SIG-M5 (cell line): ENCODE results near the gene UACA.
A peak's percentile ranks its signal among the peaks of the same experiment; 100 is the strongest.
"Not testable (repeated sequence)": the region's sequence is repeated elsewhere in the genome, so short reads cannot be mapped to it uniquely, and the experiment has no call there.

Experiments
- DNase-seq: peaks from one replicate; lab custom pipeline; 2025; lab: John Stamatoyannopoulos, UW

Gene UACA

DNA sequence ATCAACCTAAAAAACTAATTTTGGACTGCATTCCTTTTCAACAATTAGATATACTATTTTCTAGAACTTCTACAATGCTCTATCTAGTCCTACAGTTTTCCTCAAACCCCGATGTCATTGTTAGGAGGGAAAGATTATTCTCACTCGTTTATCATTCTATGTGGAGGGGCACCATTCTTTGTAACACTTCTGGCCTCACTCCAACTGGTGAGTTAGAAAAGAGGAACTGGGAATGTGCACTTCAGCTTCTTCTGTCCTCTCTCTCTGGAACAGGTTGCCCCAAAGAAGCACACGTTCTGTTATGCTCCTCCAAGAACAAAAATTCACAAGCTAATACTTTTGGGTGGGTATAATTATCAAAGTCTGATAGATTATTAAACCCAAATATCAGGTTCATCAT, 137.9 kb downstream of the UACA start:
- peak; percentile 56 for DNase-seq

DNA sequence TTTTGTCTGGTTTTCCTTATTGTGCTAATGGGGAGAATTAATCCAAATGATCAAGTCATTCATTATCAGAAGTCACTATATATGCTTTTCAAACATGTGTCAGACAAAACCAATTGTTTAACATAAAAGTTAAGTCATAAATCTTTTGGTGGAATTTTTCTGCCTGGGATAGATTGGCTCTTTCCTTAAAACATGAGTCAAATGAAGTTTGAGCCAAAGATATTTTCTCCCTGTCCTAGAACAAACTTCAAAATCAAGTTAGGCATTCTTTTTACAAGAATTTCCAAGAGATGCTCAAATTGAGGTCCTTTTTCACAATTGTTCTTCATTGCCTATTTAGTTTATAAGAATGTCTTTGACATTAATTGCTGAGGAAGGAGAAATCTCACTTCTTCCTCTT, 138.3 kb downstream of the UACA start:
- no peak for DNase-seq

DNA sequence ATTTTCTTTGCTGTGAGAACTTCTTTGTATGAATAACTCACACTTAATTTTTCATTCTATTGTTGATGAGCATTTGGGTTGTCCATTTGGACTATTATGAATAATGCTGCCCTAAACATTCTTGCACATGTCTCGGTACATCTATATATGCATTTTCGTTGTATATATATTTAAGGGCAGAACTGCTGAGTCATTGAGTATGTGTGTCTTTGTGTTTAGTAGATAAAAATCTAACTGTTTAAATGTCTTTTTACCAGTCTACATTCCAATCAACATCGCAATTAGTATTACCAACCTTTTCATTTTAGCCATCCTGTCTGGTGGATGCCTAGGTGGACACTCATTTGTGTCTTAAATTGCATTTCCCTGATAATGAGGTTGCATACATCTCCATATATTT, 144.4 kb downstream of the UACA start:
- no peak for DNase-seq

DNA sequence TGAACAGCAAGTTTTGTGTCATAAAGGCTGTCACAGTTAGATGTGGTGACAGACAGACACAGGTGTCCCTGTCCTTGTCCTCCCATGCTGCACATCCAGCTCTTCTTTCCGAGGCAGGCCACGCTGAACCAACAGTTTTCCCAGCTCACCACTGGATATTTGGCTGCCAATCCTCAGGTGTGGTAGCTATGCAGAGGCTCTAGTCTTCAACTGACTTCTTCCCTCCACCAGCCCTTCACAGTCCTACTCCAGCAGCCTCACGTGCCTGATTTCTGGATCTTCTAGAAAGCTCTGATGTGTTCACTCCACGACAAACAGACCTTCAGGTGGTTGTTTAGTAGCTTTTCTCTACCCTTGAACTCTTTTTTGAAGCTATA, 145.5 kb downstream of the UACA start:
- DNase-seq: no peak

DNA sequence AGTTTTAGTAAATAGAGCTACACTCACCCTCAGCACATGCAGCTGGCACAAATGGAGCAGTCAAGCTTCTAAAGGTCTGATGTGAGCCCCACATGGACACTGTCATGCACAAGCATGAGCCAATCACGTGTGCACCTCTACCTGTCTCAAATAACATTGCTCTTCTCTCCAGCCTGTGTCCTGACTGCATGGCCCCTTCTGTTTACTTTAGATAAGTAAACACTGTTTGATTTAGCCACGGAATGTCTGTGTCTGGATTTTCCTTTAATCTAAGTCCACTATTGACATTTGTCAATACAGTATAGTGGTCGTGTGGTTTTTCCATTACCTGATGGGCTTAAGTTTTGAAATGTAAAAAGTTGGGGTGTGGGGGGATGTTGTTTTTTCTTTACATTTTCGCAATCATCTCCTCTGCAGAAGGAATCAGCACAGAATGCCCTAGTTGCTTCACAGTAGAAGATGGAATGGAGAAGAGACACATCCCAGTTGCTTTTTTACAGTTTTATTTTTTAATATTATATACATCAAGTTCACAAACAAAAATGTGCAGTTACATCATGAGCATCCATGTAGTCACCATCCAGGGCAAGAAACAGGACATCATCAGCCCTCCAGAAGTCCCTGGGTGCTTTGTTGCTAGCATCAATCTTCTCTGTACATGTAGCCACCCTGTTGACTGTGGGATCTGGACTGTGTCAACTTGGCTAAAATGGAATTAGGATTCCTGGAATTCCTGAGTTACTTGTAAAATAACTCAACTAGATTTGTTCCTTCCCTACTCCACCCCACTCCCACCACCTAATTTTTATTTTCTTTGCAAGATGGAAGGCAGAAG, 146.1 kb downstream of the UACA start:
- no peak for DNase-seq

DNA sequence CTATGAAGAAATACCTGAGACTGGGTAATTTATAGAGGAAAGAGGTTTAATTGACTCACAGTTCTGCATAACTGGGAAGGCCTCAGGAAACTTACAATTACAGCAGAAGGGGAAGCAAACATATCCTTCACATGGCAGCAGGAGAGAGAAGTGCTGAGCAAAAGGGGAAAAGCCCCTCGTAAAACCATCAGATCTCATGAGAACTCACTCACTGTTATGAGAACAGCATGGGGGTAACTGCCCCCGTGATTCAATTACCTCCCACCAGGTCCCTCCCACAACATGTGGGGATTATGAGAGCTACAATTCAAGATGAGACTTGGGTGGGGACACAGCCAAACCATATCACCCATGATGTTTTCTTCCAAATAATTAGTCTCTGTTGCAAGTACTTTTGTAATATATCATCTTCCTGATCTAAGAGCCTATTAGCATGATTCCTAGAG, 147.0 kb downstream of the UACA start:
- DNase-seq: not testable (repeated sequence)

DNA sequence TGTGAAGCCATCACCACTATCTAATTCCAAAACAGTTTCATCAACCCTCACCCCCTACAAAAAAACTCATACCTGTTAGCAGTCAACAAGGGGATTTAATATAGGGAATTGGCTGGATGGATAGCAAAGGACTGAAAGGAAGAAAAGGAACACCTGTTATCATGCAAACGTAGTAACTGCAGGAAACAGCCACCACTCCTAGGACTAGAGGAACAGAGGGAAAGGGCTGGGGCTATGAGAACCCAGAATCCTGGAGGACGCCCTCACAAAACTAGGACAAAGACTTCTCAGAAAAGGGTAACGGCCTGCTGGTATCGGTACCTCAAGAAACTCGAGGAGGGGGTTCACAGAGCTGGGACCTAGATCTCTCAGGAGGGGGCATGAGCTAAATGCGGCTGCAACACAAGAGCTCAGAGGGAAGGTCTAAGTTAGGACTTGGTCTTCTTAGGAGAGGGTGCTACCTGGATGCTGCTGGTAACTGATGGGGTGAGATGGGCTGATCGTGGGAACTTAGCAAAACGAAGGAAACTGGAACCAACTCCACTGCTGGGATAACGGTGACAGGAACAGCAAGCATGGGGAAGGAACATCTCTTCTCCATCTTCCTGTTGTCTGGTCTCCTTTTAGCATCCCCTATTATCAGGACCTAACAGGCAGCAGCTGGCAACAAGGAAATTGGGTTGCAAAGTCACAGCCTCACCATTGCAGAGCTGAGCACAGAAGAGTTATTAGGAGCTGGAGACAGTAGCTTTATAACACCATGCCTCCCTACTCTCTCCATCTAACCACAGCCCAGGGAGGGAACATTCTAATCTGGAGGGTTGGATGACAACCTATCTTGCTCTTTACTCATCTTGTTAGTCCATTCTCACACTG, 147.7 kb downstream of the UACA start:
- no peak for DNase-seq

DNA sequence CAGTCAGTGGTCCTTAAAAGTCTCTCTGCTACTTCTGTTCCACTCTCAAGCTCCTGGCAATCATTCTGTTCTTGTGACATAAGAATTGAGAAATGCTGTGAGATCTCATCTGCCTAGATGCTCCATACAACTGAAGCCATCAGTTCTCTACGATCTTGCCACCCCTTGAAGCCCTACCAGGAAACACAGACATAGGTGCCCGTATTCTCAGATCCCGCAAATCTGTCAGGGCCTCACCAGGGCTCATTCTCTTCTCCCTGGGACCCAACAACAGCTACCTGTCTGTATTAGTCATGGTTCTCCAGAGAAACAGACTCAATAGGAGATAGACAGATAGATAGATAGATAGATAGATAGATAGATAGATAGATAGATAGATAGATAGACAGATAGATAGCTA, 149.1 kb downstream of the UACA start:
- DNase-seq: no peak

DNA sequence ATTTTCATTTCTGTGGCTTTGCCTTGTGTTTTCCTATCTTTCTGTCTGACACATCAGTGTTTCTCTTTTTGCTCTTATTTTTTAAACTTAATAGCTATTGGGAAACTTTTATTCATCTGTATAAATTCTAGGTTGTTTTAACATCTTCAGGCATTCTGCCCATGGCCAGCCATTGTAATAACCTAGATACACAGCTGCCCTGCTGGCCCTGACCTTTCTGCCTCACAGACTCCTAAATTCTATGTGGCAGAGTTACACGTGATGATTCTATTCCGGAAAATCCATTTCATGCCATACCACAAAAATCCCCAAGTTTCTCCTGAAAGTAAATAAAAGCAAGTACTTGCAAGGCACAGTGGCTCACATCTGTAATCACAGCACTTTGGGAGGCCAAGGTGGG, 150.1 kb downstream of the UACA start:
- DNase-seq: no peak

DNA sequence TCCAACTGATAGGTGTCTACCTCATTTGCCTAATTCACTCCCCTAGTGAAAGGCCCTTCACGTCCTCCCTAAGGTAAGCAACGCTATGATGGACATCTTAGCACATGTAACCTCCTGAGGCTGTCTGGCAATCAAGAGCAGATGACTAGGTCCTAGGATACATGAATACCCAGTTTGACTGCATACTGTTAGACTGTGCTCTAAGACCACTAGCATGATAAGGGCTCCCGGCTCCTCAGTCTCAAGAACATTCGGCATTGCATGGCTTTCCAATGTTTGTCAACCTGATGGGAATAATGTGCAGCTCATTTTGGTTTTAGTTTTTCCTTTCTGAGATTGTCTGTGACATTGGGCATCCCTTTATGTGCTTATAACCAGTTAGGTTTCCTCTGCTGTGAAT, 152.1 kb downstream of the UACA start:
- DNase-seq: no peak

DNA sequence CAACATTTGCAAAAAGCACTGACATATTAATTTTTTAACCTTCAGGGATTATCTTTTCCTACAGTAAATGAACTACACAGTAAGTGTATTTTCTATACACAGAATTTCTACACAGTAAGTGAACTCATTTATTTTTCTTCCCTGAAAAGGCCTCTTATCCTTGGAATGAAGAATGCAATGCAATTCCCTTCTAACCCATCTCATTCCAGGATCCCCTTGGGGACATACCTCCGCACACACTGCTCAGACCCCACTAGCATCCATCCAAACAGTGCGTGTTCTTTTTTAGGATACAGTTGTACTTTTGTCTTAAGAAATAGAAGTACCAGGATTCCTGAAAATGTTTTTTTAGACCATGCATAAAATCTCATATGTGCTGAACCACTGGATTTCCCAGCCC, 152.8 kb downstream of the UACA start:
- no peak for DNase-seq

DNA sequence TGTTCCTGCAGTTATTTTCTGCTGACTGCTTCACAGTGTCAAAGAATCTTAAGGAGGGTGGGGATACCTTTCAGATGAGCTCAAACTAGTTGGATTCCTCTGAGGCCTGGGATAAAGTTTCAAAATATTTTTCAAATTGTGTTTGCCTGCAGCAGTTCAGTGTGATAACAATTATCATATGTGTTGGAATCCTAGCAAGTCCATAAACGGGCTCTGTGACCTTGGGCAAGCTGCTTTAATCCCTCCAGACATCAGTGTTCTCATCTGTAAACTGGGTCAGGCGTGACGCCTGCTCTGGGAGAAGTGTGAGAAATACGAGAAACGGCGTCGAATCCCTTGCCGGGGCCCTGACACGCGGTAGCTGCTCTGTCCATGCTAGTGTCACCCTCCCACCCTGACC, 153.5 kb downstream of the UACA start:
- no peak for DNase-seq

DNA sequence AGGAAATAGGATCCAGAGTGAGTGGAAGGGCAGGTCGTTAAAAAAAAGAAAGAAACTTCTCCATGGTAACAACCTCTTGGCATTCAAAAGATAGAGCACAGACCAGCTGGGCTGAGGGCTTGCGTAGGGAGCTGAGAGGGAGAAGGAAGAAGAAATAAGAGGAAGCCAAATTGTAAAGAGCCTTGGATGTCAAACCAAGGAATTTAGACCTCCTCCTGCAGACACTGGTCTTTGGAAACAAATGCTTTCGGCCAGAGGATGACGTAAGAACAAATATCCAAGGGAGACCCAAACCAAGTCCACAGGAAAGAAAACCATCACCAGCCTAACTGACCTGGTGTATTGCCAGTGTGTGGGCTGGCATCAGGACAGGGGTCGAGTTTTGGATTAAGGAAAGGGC, 155.2 kb downstream of the UACA start:
- no peak for DNase-seq

DNA sequence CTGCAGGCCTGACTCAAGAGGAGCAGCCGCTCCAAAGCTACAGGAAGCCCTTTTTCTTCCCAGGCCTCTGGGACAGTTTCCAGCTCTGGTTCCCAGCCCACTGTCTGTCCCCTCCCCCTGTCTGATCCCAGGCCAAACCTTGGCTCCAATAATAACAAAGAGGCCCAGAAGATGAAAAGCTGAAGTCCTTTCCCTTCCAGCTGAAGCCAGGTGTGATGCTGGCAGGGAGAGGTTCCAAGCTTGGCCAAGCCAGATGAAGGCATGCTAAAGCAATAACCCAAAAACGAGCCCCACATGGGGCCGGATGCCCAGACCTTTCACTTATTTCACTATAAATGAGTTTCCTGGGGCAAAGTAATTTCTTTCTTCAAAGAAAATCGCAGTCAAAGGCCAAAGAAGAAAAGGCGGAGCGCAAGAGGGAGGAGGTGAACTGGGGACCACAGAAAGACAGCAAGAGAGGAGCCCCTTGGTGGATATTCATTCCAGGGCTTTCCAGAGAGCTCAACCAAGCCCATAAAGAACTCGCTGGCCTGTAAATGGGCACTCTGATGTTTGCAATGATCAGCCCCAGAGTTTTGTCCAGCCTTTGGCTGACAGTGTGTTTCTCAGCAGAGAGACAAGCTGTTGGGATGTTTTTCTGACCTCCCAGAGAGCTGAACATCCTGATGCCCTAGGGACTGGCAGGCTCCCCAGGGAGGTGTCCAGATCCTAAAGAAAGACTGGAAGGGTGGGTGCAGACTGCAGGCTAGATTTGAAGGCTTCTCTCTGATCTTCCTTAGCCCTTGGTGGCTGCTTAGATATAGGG, 157.6 kb downstream of the UACA start:
- DNase-seq: no peak

DNA sequence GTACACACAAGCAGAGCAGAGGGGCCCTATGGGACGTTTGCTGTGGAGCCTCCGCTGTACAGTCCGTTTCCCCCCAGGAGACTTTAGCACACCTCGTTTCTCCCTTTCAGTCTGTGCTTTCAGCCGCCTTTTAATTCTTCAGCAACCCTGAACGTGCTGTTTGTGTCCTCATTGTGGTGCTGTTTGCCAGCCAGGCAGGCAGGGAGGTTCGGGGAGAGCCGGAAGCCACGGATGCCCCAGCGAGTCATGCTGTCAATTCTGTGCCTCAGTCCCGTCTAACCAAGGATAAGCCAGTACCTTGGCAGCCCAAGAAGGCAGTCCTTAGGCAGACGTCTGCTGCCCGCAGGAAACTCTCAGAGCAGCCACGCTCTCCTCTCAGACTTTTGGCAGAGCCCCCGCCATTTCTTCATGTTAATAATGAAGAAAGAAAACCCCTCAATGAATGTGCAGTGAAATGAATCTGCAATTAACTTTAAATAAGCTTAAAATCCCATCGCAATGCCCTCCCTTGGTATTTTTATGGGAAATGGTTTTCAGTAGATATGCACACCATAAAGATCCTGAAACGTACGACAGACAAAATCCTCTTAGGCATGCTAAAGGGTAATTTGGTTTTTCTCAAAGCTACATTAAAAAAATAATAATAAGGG, 158.6 kb downstream of the UACA start:
- DNase-seq: no peak
